ENCODE data around the gene ZNF221.

ZNF221 gene

DNA sequence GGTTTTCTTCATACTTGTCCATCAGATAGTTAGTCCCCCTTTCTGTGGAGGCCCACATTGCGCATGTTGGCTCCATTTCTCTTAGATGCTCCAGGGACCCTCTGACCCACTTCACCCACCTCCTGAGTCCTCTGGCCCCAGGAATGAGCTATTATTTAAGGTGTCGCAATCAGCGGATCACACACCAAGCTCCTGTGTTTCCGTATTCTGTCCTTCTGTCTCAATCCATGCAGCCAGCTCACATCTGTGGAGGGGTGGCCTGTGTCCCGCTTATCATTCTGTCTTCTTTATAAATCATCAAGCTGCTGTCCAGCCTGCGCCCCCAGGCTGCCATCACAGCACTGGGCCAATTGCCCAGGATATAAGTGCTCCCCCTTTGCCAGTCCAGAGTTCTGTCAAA lies 56.4 kb downstream of the ZNF221 start:
- peaks cover 8% of the 10 kb centered on the region for H3K36me3 ChIP-seq (replicated peaks; ENCODE audit: insufficient read depth, low read length)
- TF ChIP-seq EZH2phosphoT487 (IDR thresholded peaks at IDR 0.05; ENCODE audit: low read length), result no peak
- no peak for TF ChIP-seq EZH2 (optimal IDR thresholded peaks at IDR 0.05; ENCODE audit: low read depth, low read length)
- no peak for TF ChIP-seq CTCF (IDR thresholded peaks at IDR 0.05; ENCODE audit: low read length)
- H3K4me2 ChIP-seq (ENCODE audit: low read depth, low read length), result no peak overlapping the region
- no peak overlapping the region for H3K9ac ChIP-seq (ENCODE audit: low read length)
- no peak overlapping the region for H2AFZ ChIP-seq (ENCODE audit: low read length)
- no peak overlapping the region for H3K4me3 ChIP-seq (ENCODE audit: low read length)
- no peaks in the 10 kb centered on the region for H3K27me3 ChIP-seq (replicated peaks; ENCODE audit: insufficient read depth, low read length)
- H3F3A ChIP-seq (ENCODE audit: insufficient read depth, low read length), result no peaks in the 10 kb centered on the region
- no peaks in the 10 kb centered on the region for H3K79me2 ChIP-seq (ENCODE audit: low read length)
- H3K9me3 ChIP-seq (replicated peaks; ENCODE audit: insufficient read depth, low read length), result no peaks in the 10 kb centered on the region
- H4K20me1 ChIP-seq (ENCODE audit: insufficient read depth, low read length), result no peaks in the 10 kb centered on the region
- no peaks in the 10 kb centered on the region for H3K9me2 ChIP-seq (replicated peaks; ENCODE audit: insufficient read depth, low read length)
- no peaks in the 10 kb centered on the region for H3K4me1 ChIP-seq (ENCODE audit: low read length)
- no peak overlapping the region for H3K27ac ChIP-seq (ENCODE audit: low read length)
- DNase-seq, result no peak

DNA sequence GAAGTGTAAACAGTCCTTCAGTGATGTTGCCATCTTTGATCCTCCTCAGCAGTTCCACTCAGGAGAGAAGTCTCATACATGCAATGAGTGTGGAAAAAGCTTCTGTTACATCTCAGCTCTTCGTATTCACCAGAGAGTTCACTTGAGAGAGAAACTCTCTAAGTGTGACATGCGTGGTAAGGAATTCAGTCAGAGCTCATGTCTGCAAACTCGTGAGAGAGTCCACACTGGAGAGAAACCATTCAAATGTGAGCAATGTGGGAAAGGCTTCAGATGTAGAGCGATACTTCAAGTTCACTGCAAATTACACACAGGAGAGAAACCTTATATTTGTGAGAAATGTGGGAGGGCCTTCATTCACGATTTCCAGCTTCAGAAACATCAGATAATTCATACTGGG lies 59.4 kb downstream of the ZNF221 start:
- Histone ChIP-seq H3K27ac (ENCODE audit: low read length) (no peak overlapping the region), H3K9me2 (replicated peaks; ENCODE audit: insufficient read depth, low read length) (no peaks in the 10 kb centered on the region), H3K79me2 (ENCODE audit: low read length) (no peaks in the 10 kb centered on the region), H3K9me3 (replicated peaks; ENCODE audit: insufficient read depth, low read length) (no peaks in the 10 kb centered on the region), H4K20me1 (ENCODE audit: insufficient read depth, low read length) (no peaks in the 10 kb centered on the region), H3K4me1 (ENCODE audit: low read length) (no peaks in the 10 kb centered on the region), H3K36me3 (replicated peaks; ENCODE audit: insufficient read depth, low read length) (peaks cover 8% of the 10 kb centered on the region), H2AFZ (ENCODE audit: low read length) (no peak overlapping the region), H3K9ac (ENCODE audit: low read length) (no peak overlapping the region), H3K4me3 (ENCODE audit: low read length) (no peak overlapping the region), H3K27me3 (replicated peaks; ENCODE audit: insufficient read depth, low read length) (no peaks in the 10 kb centered on the region), H3K4me2 (ENCODE audit: low read depth, low read length) (no peak overlapping the region), H3F3A (ENCODE audit: insufficient read depth, low read length) (no peaks in the 10 kb centered on the region)
- DNase-seq, result no peak
- TF ChIP-seq EZH2 (optimal IDR thresholded peaks at IDR 0.05; ENCODE audit: low read depth, low read length), result no peak
- no peak for TF ChIP-seq CTCF (IDR thresholded peaks at IDR 0.05; ENCODE audit: low read length)
- no peak for TF ChIP-seq EZH2phosphoT487 (IDR thresholded peaks at IDR 0.05; ENCODE audit: low read length)
